DND-41 (cell line): Measurements from ENCODE around the gene ACOT9.
"Not testable (repeated sequence)": the region's sequence is repeated elsewhere in the genome, so short reads cannot be mapped to it uniquely, and the experiment has no call there.

Experiments used
- ATAC-seq: fragments of 200-7000 bp; cut with Tn5 transposase; 3 replicates; pipeline ENCODE4 v1.9.1; 2021; ENCODE audit warnings: low read depth; ENCODE audit not compliant: insufficient read depth
- DNase-seq: peaks from one replicate; pipeline ENCODE4 v3.0.0-alpha.2; 2020
- H2AFZ ChIP-seq: 2 replicates; pipeline ENCODE4 v1.6.0; 2012; ENCODE audit warnings: low read depth, low read length
- H3K27ac ChIP-seq: 2 replicates; pipeline ENCODE4 v1.5.1; 2012; ENCODE audit warnings: low read length, inconsistent platforms
- H3K27me3 ChIP-seq: fragments of 200-600 bp; sonication (generic); 2 replicates; pipeline ENCODE4 v1.6.0; 2012; ENCODE audit warnings: low read length, mild to moderate bottlenecking, inconsistent platforms; ENCODE audit not compliant: insufficient read depth, poor library complexity
- H3K36me3 ChIP-seq: 2 replicates; pipeline ENCODE4 v1.5.1; 2012; ENCODE audit warnings: low read length, inconsistent platforms; ENCODE audit not compliant: insufficient read depth
- H3K4me1 ChIP-seq: 2 replicates; pipeline ENCODE4 v1.5.1; 2012; ENCODE audit warnings: mild to moderate bottlenecking, low read length; ENCODE audit not compliant: insufficient read depth
- H3K4me2 ChIP-seq: 2 replicates; pipeline ENCODE4 v1.6.0; 2012; ENCODE audit warnings: mild to moderate bottlenecking, moderate library complexity, low read length, inconsistent platforms; ENCODE audit not compliant: insufficient read depth
- H3K4me3 ChIP-seq, 2 experiments: fragments of 200-600 bp in 1 of 2; shearing (Covaris generic) in 1 of 2; 2 replicates each; pipeline ENCODE4 v1.5.1; 2012 to 2016; ENCODE audit warnings: inconsistent platforms in 2 of 2, low read length in 2 of 2, mild to moderate bottlenecking in 2 of 2, low read depth in 1 of 2, moderate library complexity in 1 of 2
- H3K79me2 ChIP-seq: 2 replicates; pipeline ENCODE4 v1.6.0; 2012; ENCODE audit warnings: low read length, inconsistent platforms; ENCODE audit not compliant: insufficient read depth
- H3K9ac ChIP-seq: 2 replicates; pipeline ENCODE4 v1.6.0; 2012; ENCODE audit warnings: low read depth, mild to moderate bottlenecking, inconsistent platforms, low read length, moderate library complexity
- H3K9me3 ChIP-seq: 2 replicates; pipeline ENCODE4 v1.5.1; 2012; ENCODE audit warnings: low read length, moderate library complexity, mild to moderate bottlenecking, inconsistent platforms; ENCODE audit not compliant: insufficient read depth, severe bottlenecking
- H4K20me1 ChIP-seq: 2 replicates; pipeline ENCODE4 v1.6.0; 2012; ENCODE audit warnings: low read length; ENCODE audit not compliant: insufficient read depth
- EZH2 ChIP-seq: IDR thresholded peaks from 3 replicates; pipeline ENCODE4 v1.6.1; 2012; ENCODE audit warnings: borderline replicate concordance, low read depth, mild to moderate bottlenecking, moderate library complexity, low read length, inconsistent platforms; ENCODE audit not compliant: severe bottlenecking
- TF ChIP-seq, protein P1 (sequence below): IDR thresholded peaks from 2 replicates; pipeline ENCODE4 v1.5.1; 2012; ENCODE audit warnings: borderline replicate concordance, low read length, moderate library complexity, mild to moderate bottlenecking; ENCODE audit not compliant: poor library complexity, severe bottlenecking; ENCODE audit errors: extremely low read depth

The ACOT9 gene

DNA sequence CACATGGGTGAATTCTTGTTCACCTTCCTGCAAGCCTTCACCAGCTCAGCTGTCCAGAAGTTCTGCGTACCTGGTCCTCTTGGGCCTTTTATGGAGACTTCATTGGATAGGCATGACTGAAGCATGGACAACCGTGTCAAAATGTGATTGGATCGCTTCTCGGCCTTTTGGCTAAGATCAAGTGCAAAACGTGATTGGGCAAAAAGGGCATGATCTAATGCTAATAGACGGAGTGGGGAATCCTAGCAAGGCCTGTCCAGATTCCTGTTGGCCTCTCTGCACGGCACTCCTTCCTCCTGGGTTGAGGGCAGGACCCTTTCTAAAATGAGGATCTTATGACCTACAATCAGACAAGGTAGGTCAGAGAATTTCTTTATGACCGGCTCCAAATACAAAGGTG is 50.9 kb downstream of the ACOT9 start:
- Histone ChIP-seq H3K4me1 (peaks cover 2% of the 10 kb centered on the region; the same call in 1 of the 2 replicates), H3K79me2 (no peaks in the 10 kb centered on the region), H3K4me2 (no peak overlapping the region), H3K27ac (no peak overlapping the region), H2AFZ (no peak overlapping the region), H3K9ac (no peak overlapping the region), H3K36me3 (no peaks in the 10 kb centered on the region), H3K9me3 (no peaks in the 10 kb centered on the region), H4K20me1 (no peaks in the 10 kb centered on the region), H3K27me3 (no peaks in the 10 kb centered on the region), H3K4me3 (no peak overlapping the region)
- TF ChIP-seq, protein P1, sequence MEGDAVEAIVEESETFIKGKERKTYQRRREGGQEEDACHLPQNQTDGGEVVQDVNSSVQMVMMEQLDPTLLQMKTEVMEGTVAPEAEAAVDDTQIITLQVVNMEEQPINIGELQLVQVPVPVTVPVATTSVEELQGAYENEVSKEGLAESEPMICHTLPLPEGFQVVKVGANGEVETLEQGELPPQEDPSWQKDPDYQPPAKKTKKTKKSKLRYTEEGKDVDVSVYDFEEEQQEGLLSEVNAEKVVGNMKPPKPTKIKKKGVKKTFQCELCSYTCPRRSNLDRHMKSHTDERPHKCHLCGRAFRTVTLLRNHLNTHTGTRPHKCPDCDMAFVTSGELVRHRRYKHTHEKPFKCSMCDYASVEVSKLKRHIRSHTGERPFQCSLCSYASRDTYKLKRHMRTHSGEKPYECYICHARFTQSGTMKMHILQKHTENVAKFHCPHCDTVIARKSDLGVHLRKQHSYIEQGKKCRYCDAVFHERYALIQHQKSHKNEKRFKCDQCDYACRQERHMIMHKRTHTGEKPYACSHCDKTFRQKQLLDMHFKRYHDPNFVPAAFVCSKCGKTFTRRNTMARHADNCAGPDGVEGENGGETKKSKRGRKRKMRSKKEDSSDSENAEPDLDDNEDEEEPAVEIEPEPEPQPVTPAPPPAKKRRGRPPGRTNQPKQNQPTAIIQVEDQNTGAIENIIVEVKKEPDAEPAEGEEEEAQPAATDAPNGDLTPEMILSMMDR, result no peak
- no peak for TF ChIP-seq EZH2
- DNase-seq (no peak), ATAC-seq (no peak)

DNA sequence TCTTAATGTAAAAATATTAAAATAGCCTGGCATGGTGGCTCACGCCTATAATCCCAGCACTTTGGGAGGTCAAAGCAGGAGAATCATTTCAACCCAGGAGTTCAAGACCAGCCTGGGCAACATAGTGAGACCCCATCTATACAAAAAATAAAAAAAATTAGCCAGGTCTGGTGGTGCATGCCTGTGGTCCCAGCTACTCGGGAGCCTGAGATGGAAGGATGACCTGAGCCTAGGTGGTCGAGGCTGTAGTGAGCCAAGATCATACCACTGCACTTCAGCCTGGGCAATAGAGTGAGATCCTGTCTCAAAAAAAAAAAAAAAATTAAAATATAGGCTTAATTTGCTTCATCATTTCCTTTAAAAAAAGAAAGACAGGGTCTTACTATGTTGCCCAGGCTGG is 66.6 kb downstream of the ACOT9 start:
- H3K36me3 ChIP-seq, result peaks cover 32% of the 10 kb centered on the region
- not testable (repeated sequence) for H4K20me1 ChIP-seq

DNA sequence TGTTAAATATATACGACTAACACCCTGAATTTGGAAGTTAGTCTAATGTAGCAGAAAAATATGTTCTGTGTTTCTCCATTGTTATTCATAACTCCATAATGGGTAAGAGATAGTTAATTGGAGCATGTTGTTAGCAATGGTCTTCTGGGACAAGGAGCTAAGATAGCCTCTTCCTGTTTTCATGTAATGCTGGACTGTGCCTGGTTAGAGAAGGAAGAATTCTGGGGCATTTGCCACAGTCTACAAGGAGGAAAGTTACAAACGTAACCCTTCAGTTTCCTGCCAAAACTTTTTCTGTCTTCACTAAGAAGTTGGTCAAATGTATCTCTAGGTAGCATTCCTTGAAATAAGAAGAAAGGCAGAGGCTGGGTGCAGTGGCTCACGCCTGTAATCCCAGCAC is 70.0 kb downstream of the ACOT9 start:
- Histone ChIP-seq H3K9me3 (no peaks in the 10 kb centered on the region), H3K36me3 (peaks cover 42% of the 10 kb centered on the region), H4K20me1 (no peaks in the 10 kb centered on the region), H2AFZ (no peak overlapping the region), H3K4me3 (no peak overlapping the region), H3K4me2 (no peak overlapping the region), H3K4me1 (peaks cover 17% of the 10 kb centered on the region; the same call in 1 of the 2 replicates), H3K9ac (no peak overlapping the region), H3K27ac (no peak overlapping the region), H3K79me2 (peaks cover 24% of the 10 kb centered on the region), H3K27me3 (no peaks in the 10 kb centered on the region)
- ATAC-seq (no peak), DNase-seq (no peak)
- TF ChIP-seq EZH2, result no peak
- TF ChIP-seq, protein P1, result no peak

More for the DNA sequence above, 66.6 kb downstream of the ACOT9 start:
- H3K9me3 ChIP-seq, H2AFZ ChIP-seq, H3K9ac ChIP-seq, ATAC-seq, H3K27ac ChIP-seq, H3K4me2 ChIP-seq, H3K27me3 ChIP-seq, H3K4me3 ChIP-seq, H3K79me2 ChIP-seq, DNase-seq, H3K4me1 ChIP-seq: not testable (repeated sequence)

DNA sequence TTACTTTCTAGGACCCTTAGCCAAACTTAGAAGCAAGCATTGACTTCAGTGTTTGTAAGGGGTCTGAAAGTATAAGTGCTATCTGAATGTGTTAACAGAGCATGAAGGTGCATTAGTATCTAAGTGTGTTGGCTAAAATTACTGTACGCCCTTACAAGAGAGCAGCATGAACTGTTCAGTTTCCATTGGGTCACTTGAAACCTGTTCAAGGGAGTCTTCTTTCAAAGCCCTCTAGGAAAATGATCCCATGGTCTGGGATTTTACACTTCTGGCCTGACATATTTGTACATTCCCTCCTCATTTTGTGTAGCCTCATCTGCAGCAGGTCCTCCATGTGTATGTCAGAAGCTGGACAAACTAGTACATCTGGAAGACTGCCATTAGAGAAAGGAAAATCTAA is 72.5 kb downstream of the ACOT9 start:
- Histone ChIP-seq H3K4me1 (peaks cover 25% of the 10 kb centered on the region), H3K79me2 (peaks cover 34% of the 10 kb centered on the region), H3K9ac (no peak overlapping the region), H3K27me3 (no peaks in the 10 kb centered on the region), H3K4me3 (no peak overlapping the region), H2AFZ (no peak overlapping the region), H3K4me2 (peak overlapping the region; percentile 13; the same call in 1 of the 2 replicates), H4K20me1 (no peaks in the 10 kb centered on the region), H3K27ac (no peak overlapping the region), H3K9me3 (no peaks in the 10 kb centered on the region), H3K36me3 (peaks cover 30% of the 10 kb centered on the region)
- DNase-seq, result no peak
- TF ChIP-seq, protein P1, result no peak
- no peak for TF ChIP-seq EZH2
- no peak for ATAC-seq
